Measurements from ENCODE around the gene NT5DC1. TPM values are rescaled to one million over a fixed set of nuclear protein-coding genes. Genes with fewer than 3 reads are reported as not detected.

Gene NT5DC1
- total RNA-seq, 1 donor from 2014 or later: 46.0 TPM

- intact Hi-C loops (cut with DNase I): no loop called here
- Histone ChIP-seq H3K9me3 (no peaks in the 10 kb centered on the region), H3K4me1 (no peaks in the 10 kb centered on the region), H3K36me3 (peaks cover 13% of the 10 kb centered on the region), H3K27ac (no peak overlapping the region), H3K4me3 (no peak overlapping the region), H3K27me3 (ENCODE audit: low read depth) (no peaks in the 10 kb centered on the region)
- no peak for ATAC-seq
- no peak for TF ChIP-seq CTCF (IDR thresholded peaks at IDR 0.05)
- DNase-seq: no peak
These were observed 122.7 kb downstream of the NT5DC1 start for GRCh38 chr6:116223355-116223754.

GRCh38 chr6:116229287-116229913 lies 128.7 kb downstream of the NT5DC1 start:
- ATAC-seq (no peak), DNase-seq (no peak)
- no peak for TF ChIP-seq CTCF (IDR thresholded peaks at IDR 0.05)
- no peak overlapping the region for H3K4me3 ChIP-seq
- no peak overlapping the region for H3K27ac ChIP-seq
- no peaks in the 10 kb centered on the region for H3K27me3 ChIP-seq (ENCODE audit: low read depth)
- H3K9me3 ChIP-seq: no peaks in the 10 kb centered on the region
- no peaks in the 10 kb centered on the region for H3K36me3 ChIP-seq
- intact Hi-C loops (cut with DNase I): no loop called here
- H3K4me1 ChIP-seq: no peaks in the 10 kb centered on the region

GRCh38 chr6:116234689-116235088 lies 134.0 kb downstream of the NT5DC1 start:
- Histone ChIP-seq H3K9me3 (no peaks in the 10 kb centered on the region), H3K27ac (no peak overlapping the region), H3K36me3 (peaks cover 26% of the 10 kb centered on the region), H3K27me3 (ENCODE audit: low read depth) (no peaks in the 10 kb centered on the region), H3K4me1 (no peaks in the 10 kb centered on the region), H3K4me3 (no peak overlapping the region)
- ATAC-seq: no peak
- DNase-seq: no peak
- intact Hi-C loops (cut with DNase I): no loop called here
- TF ChIP-seq CTCF (IDR thresholded peaks at IDR 0.05): no peak

- TF ChIP-seq CTCF (IDR thresholded peaks at IDR 0.05): no peak
- H3K4me3 ChIP-seq: no peak overlapping the region
- no peaks in the 10 kb centered on the region for H3K9me3 ChIP-seq
- ATAC-seq (no peak), DNase-seq (no peak)
- no peaks in the 10 kb centered on the region for H3K27me3 ChIP-seq (ENCODE audit: low read depth)
- no peaks in the 10 kb centered on the region for H3K4me1 ChIP-seq
- peaks cover 26% of the 10 kb centered on the region for H3K36me3 ChIP-seq
- intact Hi-C loops (cut with DNase I): no loop called here
- H3K27ac ChIP-seq: no peak overlapping the region
These were observed 137.4 kb downstream of the NT5DC1 start for GRCh38 chr6:116238083-116238482.

GRCh38 chr6:116239256-116239655 lies 138.6 kb downstream of the NT5DC1 start:
- no peaks in the 10 kb centered on the region for H3K4me1 ChIP-seq
- ATAC-seq (no peak), DNase-seq (no peak)
- TF ChIP-seq CTCF (IDR thresholded peaks at IDR 0.05): no peak
- no peaks in the 10 kb centered on the region for H3K27me3 ChIP-seq (ENCODE audit: low read depth)
- H3K9me3 ChIP-seq: no peaks in the 10 kb centered on the region
- intact Hi-C loops (cut with DNase I): no loop called here
- H3K4me3 ChIP-seq: no peak overlapping the region
- peaks cover 32% of the 10 kb centered on the region for H3K36me3 ChIP-seq
- H3K27ac ChIP-seq: no peak overlapping the region

Measured in lower lobe of right lung (tissue), 2 donors.